SH-SY5Y (cell line): ENCODE results near the gene POMC.

Source experiments
- GATA2 ChIP-seq: IDR thresholded peaks from 2 replicates; pipeline ENCODE4 v1.6.1; 2011; ENCODE audit warnings: mild to moderate bottlenecking, low read depth, low read length
- GATA3 ChIP-seq: IDR thresholded peaks from 2 replicates; pipeline ENCODE4 v1.6.1; 2011; ENCODE audit warnings: low read depth, mild to moderate bottlenecking, low read length, moderate library complexity

- TF ChIP-seq GATA2 (no peak), GATA3 (no peak)
These were observed 33.4 kb upstream of the POMC start for GRCh38 chr2:25201794-25202193.
